GM06990 (cell line): ENCODE measurements around the gene DSCAML1.
A peak's percentile ranks its signal among the peaks of the same experiment; 100 is the strongest.

Experiments
- DNase-seq: peaks from one replicate; pipeline ENCODE4 v3.0.0-alpha.2; 2011; ENCODE audit not compliant: insufficient read length; ENCODE audit errors: extremely low read depth
- H3K27me3 ChIP-seq: replicated peaks from 2 replicates; pipeline ENCODE4 v1.6.0; 2011; ENCODE audit warnings: low read length; ENCODE audit not compliant: control insufficient read depth, insufficient read depth
- H3K36me3 ChIP-seq: 2 replicates; pipeline ENCODE4 v1.5.1; 2011; ENCODE audit warnings: low read length; ENCODE audit not compliant: control insufficient read depth, insufficient read depth
- H3K4me3 ChIP-seq: replicated peaks from 2 replicates; pipeline ENCODE4 v1.5.1; 2011; ENCODE audit warnings: low read depth, mild to moderate bottlenecking, control low read depth, low read length
- TF ChIP-seq, protein P1 (sequence below): IDR thresholded peaks from 2 replicates; pipeline ENCODE4 v1.5.1; 2011; ENCODE audit warnings: low read length, control low read depth, mild to moderate bottlenecking, inconsistent platforms; ENCODE audit not compliant: insufficient read depth, poor library complexity, severe bottlenecking

Gene DSCAML1

DNA sequence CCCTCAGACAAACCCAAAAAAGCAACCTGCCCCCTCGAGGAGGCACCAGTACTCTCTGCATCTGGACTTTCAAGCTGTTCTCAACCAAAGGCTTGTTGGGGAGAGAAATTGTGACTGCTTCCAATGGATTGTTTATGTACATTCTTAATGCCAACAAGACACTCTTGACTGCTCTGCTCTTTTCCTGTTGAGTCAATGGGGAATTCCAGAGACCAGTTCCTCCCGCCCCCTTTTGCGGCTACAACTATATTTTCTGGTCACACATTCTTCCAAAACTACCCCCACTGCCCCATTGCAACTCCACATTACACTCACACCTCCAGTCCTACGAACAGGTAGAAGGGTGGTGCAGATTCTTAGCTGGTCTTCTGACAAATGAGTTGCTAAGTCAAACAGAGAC, 187.0 kb downstream of the DSCAML1 start:
- peak; percentile 21 for DNase-seq
- H3K36me3 ChIP-seq, result no peaks in the 10 kb centered on the region
- TF ChIP-seq, protein P1, sequence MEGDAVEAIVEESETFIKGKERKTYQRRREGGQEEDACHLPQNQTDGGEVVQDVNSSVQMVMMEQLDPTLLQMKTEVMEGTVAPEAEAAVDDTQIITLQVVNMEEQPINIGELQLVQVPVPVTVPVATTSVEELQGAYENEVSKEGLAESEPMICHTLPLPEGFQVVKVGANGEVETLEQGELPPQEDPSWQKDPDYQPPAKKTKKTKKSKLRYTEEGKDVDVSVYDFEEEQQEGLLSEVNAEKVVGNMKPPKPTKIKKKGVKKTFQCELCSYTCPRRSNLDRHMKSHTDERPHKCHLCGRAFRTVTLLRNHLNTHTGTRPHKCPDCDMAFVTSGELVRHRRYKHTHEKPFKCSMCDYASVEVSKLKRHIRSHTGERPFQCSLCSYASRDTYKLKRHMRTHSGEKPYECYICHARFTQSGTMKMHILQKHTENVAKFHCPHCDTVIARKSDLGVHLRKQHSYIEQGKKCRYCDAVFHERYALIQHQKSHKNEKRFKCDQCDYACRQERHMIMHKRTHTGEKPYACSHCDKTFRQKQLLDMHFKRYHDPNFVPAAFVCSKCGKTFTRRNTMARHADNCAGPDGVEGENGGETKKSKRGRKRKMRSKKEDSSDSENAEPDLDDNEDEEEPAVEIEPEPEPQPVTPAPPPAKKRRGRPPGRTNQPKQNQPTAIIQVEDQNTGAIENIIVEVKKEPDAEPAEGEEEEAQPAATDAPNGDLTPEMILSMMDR, result no peak
- H3K27me3 ChIP-seq, result no peaks in the 10 kb centered on the region
- H3K4me3 ChIP-seq, result no peak overlapping the region

DNA sequence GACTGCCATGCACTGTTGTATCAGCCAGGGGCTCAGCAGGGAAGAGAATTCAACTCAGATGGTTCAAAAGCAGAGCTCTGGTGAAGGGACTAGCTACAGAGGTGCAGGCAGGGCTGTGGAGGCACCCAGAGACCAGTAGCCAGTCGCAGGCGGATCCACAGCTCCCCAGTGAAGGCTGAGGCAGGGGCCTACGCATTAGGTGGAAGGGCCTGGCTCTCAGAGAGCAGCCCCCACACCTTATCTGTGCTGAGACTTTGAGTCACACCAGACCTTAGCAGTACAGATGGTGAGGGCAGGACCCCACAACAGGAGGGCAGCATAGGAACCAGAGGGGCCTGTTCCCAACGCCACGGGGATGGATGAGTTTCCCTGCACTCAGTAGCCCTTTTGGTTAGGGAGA, 189.6 kb downstream of the DSCAML1 start:
- DNase-seq, result no peak
- no peaks in the 10 kb centered on the region for H3K27me3 ChIP-seq
- TF ChIP-seq, protein P1, result no peak
- H3K4me3 ChIP-seq, result no peak overlapping the region
- H3K36me3 ChIP-seq, result no peaks in the 10 kb centered on the region

DNA sequence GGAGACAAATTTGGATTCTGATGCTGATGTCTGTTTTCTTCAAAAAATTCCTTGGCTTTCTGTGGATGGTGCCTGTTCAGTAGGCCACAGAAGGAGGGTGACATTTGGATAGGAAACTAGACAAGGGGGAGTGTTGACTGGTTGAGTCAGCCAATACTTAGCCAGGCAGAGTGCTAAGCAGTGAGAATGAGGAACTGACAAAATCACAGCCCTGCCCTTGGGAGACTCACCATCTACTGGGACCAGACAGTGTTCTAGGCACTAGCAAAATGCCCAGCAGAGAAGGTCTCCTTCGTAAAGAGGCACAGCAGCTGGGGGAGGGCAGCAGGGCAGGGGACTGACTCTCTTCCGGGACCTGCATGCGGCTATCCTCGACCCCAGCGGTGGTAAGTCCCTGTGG, 190.2 kb downstream of the DSCAML1 start:
- H3K36me3 ChIP-seq, result no peaks in the 10 kb centered on the region
- TF ChIP-seq, protein P1, result no peak

DNA sequence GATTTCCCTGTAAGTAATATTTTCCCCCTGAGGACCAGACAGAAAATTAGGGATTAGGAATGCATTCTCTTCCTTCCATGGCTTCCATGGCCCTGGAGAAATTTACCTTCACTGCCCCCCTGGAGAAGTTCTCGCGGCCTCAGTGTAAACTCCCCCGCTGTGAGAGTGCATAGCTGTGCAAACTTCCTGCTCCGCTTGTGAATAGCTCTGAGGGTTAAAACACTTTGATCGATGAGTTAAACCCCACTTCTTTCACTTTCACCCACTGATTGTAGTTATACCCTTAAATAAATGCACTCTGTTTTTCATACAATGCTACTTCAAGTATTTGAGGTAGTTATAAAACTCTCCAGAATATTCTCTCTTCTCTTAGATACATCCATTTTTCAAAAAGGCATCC, 190.8 kb downstream of the DSCAML1 start:
- H3K36me3 ChIP-seq, result no peaks in the 10 kb centered on the region
- DNase-seq, result no peak
- TF ChIP-seq, protein P1, result no peak
- H3K27me3 ChIP-seq, result no peaks in the 10 kb centered on the region
- H3K4me3 ChIP-seq, result no peak overlapping the region

More for the DNA sequence above, 190.2 kb downstream of the DSCAML1 start:
- no peak overlapping the region for H3K4me3 ChIP-seq
- no peak for DNase-seq
- no peaks in the 10 kb centered on the region for H3K27me3 ChIP-seq

DNA sequence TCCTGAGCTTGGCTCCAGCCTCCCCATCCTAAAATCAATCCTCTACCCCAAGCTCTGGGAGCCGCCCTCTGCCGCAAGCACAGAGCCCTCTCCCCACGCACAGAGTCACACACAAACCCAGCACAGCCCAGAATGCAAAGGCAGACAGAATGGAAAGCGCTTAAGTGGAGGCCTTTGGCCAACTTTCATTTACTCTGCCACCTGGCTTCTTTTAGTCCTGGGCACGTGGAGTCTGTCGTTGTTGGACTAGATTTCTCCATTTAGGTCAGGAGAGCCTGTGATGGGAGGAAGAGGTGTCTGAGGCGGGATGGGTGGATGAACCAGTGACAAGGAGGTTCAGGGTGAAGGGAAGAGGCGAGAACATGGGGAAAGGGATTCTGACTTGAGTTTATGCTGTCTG, 191.7 kb downstream of the DSCAML1 start:
- no peak for DNase-seq

More for the DNA sequence above, 191.7 kb downstream of the DSCAML1 start:
- TF ChIP-seq, protein P1, result no peak
- H3K36me3 ChIP-seq, result no peaks in the 10 kb centered on the region
- H3K4me3 ChIP-seq, result no peak overlapping the region
- no peaks in the 10 kb centered on the region; the same call in 1 of the 2 replicates for H3K27me3 ChIP-seq
